ENCODE measurements around the gene DHRS7B.
"Not testable (repeated sequence)": the region's sequence is repeated elsewhere in the genome, so short reads cannot be mapped to it uniquely, and the experiment has no call there.

The DHRS7B gene

DNA sequence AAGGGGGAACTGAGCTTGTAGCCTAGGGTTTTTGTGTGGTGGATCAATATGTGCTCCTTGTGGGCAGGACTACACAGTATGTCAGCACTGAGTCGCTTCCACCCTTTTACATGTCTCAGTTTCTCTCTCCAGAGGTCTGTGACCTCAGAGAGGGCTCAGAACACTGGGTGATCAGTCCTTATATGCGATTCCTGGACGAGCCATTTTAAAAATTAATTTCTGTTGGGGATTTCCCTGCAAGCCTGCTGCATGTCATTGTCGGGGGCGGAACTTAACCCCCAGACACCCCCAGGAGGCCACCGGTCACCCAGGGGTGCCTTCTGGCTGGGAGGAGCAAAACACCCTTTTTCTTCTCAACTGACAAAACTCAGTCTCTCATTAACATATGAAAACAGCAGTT, 14.1 kb downstream of the DHRS7B start:
- Histone ChIP-seq H3K27ac (no peak overlapping the region), H3K27me3 (ENCODE audit: control insufficient read depth, insufficient read depth, low read length) (no peaks in the 10 kb centered on the region), H3K9me3 (ENCODE audit: control insufficient read depth, low read length) (no peaks in the 10 kb centered on the region), H3K4me1 (no peaks in the 10 kb centered on the region), H3K4me2 (ENCODE audit: low read length) (no peak overlapping the region), H3K36me3 (ENCODE audit: control insufficient read depth, insufficient read depth, low read length) (no peaks in the 10 kb centered on the region), H2AFZ (no peak overlapping the region), H3K79me2 (peaks cover 22% of the 10 kb centered on the region), H3K9ac (no peak overlapping the region), H3K4me3 (ENCODE audit: low read depth, low read length) (no peak overlapping the region)
- TF ChIP-seq, protein P1, sequence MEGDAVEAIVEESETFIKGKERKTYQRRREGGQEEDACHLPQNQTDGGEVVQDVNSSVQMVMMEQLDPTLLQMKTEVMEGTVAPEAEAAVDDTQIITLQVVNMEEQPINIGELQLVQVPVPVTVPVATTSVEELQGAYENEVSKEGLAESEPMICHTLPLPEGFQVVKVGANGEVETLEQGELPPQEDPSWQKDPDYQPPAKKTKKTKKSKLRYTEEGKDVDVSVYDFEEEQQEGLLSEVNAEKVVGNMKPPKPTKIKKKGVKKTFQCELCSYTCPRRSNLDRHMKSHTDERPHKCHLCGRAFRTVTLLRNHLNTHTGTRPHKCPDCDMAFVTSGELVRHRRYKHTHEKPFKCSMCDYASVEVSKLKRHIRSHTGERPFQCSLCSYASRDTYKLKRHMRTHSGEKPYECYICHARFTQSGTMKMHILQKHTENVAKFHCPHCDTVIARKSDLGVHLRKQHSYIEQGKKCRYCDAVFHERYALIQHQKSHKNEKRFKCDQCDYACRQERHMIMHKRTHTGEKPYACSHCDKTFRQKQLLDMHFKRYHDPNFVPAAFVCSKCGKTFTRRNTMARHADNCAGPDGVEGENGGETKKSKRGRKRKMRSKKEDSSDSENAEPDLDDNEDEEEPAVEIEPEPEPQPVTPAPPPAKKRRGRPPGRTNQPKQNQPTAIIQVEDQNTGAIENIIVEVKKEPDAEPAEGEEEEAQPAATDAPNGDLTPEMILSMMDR (IDR thresholded peaks at IDR 0.05), result no peak

DNA sequence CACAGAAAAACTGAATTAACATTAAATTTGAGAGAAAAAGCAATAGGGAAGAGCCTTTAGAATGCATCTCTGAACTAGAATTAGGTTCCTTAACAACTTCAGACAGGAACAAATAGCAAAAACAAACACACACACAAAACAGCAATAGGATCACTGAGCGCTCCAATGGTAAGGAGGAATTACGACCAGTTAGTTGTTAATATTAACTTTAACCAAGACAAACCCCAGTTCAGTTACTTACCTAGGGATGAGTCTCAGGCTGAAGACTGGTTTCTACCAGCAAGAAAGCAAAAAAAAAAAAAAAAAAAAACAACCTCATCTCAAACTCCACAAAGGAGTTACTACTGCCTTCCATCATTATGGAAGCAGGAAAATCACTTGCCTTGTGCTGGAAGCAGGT, 14.6 kb downstream of the DHRS7B start:
- no peaks in the 10 kb centered on the region for H3K9me3 ChIP-seq (ENCODE audit: control insufficient read depth, low read length)
- no peaks in the 10 kb centered on the region for H3K27me3 ChIP-seq (ENCODE audit: control insufficient read depth, insufficient read depth, low read length)
- no peaks in the 10 kb centered on the region for H3K36me3 ChIP-seq (ENCODE audit: control insufficient read depth, insufficient read depth, low read length)
- no peaks in the 10 kb centered on the region for H3K4me1 ChIP-seq
- H2AFZ ChIP-seq, result no peak overlapping the region
- TF ChIP-seq, protein P1 (IDR thresholded peaks at IDR 0.05), result no peak
- H3K4me2 ChIP-seq (ENCODE audit: low read length), result no peak overlapping the region
- no peak overlapping the region for H3K4me3 ChIP-seq (ENCODE audit: low read depth, low read length)
- H3K27ac ChIP-seq, result no peak overlapping the region
- H3K9ac ChIP-seq, result no peak overlapping the region
- H3K79me2 ChIP-seq, result peaks cover 19% of the 10 kb centered on the region

DNA sequence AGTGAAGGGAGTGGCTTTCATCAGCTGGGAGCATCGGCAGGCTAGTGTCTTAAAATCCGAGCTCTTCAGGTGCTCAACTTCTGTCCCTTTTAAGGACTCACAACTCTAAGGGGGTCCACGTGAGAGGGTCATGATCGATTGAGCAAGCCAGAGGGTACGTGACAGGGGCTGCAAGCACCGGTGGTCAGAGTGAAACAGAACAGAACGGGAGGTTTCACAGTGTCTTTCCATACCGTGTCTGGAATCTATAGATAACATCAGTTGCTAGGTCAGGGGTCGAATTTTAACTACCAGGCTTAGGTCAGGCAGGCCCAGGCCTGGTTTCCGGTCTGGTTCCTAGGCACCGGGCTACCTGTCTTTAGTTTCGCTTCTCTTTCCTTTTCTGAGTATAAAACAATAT, 15.3 kb downstream of the DHRS7B start:
- H2AFZ ChIP-seq; H3K36me3 ChIP-seq (ENCODE audit: control insufficient read depth, insufficient read depth, low read length); H3K9ac ChIP-seq; H3K4me1 ChIP-seq; H3K4me2 ChIP-seq (ENCODE audit: low read length); H3K27me3 ChIP-seq (ENCODE audit: control insufficient read depth, insufficient read depth, low read length); H3K27ac ChIP-seq; H3K4me3 ChIP-seq (ENCODE audit: low read depth, low read length); H3K9me3 ChIP-seq (ENCODE audit: control insufficient read depth, low read length): not testable (repeated sequence)
- H3K79me2 ChIP-seq, result peaks cover 18% of the 10 kb centered on the region

DNA sequence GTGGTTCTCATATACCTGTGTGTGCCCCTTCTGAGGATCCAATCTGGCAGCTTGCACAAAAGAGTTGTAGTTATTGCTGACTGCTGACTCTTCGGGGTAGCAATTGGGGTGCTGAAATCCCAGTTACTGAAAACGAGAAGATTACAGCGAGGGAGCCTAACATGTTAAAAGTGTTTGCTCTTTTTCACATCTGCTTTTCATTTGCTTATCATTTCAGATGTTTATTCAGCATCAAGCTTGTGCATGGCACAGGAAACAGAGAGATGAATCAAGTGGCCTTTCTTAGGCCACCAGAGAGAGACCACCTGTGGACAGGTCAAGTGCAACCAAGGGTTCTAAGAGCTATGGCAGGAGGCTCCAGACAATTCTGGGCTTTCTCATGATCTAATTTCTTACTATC, 16.9 kb downstream of the DHRS7B start:
- no peaks in the 10 kb centered on the region for H3K4me1 ChIP-seq
- no peak overlapping the region for H3K27ac ChIP-seq
- TF ChIP-seq, protein P1 (IDR thresholded peaks at IDR 0.05), result no peak
- no peaks in the 10 kb centered on the region for H3K36me3 ChIP-seq (ENCODE audit: control insufficient read depth, insufficient read depth, low read length)
- no peak overlapping the region for H3K9ac ChIP-seq
- no peak overlapping the region for H2AFZ ChIP-seq
- H3K9me3 ChIP-seq (ENCODE audit: control insufficient read depth, low read length), result no peaks in the 10 kb centered on the region
- H3K4me3 ChIP-seq (ENCODE audit: low read depth, low read length), result no peak overlapping the region
- no peak overlapping the region for H3K4me2 ChIP-seq (ENCODE audit: low read length)
- no peaks in the 10 kb centered on the region for H3K27me3 ChIP-seq (ENCODE audit: control insufficient read depth, insufficient read depth, low read length)
- H3K79me2 ChIP-seq, result peaks cover 17% of the 10 kb centered on the region

DNA sequence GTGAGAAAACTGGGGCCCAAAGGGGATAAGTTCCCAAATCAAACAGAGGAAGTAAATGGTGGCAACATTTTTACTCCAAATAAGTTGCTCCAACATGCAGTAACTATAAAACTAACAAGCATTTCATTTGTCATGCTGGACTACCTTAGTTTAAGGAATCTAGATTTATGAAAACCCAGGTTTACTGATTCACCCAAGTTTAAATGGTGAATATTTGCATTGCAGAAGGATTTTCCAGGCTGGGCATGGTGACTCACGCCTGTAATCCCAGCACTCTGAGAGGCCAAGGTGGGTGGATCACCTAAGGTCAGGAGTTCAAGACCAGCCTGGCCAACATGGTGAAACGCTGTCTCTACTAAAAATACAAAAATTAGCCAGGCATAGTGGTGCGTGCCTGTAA, 17.5 kb downstream of the DHRS7B start:
- H3K4me1 ChIP-seq; H3K27me3 ChIP-seq (ENCODE audit: control insufficient read depth, insufficient read depth, low read length); H2AFZ ChIP-seq; H3K27ac ChIP-seq; H3K9ac ChIP-seq; H3K4me2 ChIP-seq (ENCODE audit: low read length); H3K36me3 ChIP-seq (ENCODE audit: control insufficient read depth, insufficient read depth, low read length); H3K9me3 ChIP-seq (ENCODE audit: control insufficient read depth, low read length); H3K4me3 ChIP-seq (ENCODE audit: low read depth, low read length): not testable (repeated sequence)
- peaks cover 12% of the 10 kb centered on the region for H3K79me2 ChIP-seq

DNA sequence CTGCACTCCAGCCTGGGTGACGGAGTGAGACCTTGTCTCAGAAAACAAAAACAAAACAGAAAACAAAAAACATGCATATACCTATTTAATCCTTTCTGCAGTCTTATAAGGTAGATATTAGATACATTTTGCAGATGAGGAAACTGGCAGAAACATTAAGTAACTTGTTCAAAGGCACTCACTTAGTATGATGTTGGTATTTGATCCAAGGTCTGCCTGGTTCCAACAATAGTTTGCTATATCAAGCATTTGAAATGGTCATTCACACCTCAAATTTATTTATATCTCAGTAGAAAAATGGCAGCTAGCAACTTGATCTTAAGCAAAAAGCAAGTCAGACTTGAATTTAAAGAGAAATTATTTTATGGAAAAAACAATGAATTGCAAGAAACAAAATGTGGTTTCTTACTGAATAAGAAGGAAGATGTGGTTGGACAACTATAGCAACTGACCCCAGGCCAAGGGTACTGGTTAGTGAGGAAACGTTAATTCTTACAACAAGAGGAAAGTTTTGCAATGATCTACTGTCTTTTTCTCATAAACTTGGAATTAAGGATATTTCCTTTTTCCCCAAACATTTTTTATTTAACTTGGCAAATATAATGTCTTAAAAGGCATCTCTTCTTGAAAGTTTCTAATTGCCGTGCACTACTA, 19.7 kb downstream of the DHRS7B start:
- no peak overlapping the region for H3K4me2 ChIP-seq (ENCODE audit: low read length)
- no peaks in the 10 kb centered on the region for H3K27me3 ChIP-seq (ENCODE audit: control insufficient read depth, insufficient read depth, low read length)
- H3K36me3 ChIP-seq (ENCODE audit: control insufficient read depth, insufficient read depth, low read length), result no peaks in the 10 kb centered on the region
- peaks cover 5% of the 10 kb centered on the region for H3K79me2 ChIP-seq
- no peak overlapping the region for H3K9ac ChIP-seq
- H3K4me3 ChIP-seq (ENCODE audit: low read depth, low read length), result no peak overlapping the region
- H3K4me1 ChIP-seq, result no peaks in the 10 kb centered on the region
- H3K27ac ChIP-seq, result no peak overlapping the region
- no peaks in the 10 kb centered on the region for H3K9me3 ChIP-seq (ENCODE audit: control insufficient read depth, low read length)
- no peak overlapping the region for H2AFZ ChIP-seq
- TF ChIP-seq, protein P1 (IDR thresholded peaks at IDR 0.05), result no peak

Data from parathyroid adenoma (tissue), 2 donors.